Choroid plexus epithelial cell (primary cell): ENCODE measurements around the gene AGFG2.

Experiments used
- DNase-seq: peaks from one replicate; pipeline ENCODE4 v3.0.0-alpha.2; 2010; ENCODE audit warnings: low read depth
- H3K4me3 ChIP-seq: 2 replicates; pipeline ENCODE4 v1.5.1; 2011; ENCODE audit warnings: low read depth, mild to moderate bottlenecking, control low read depth, low read length, moderate library complexity
- CTCF ChIP-seq: conservative IDR thresholded peaks from 2 replicates; pipeline ENCODE4 v1.5.1; 2011; ENCODE audit warnings: low read depth, mild to moderate bottlenecking, control low read depth, inconsistent platforms, low read length, moderate library complexity

AGFG2 gene

GRCh38 chr7:100538654-100539435 is at the start of gene AGFG2:
Gene AGFG2, plus strand, starts transcription at chr7:100539203. Its CDS starts 144 bp downstream, at chr7:100539347.
- DNase-seq: peak; percentile 100
- no peak for TF ChIP-seq CTCF
- peak within 1 kb of the TSS; percentile 78 for H3K4me3 ChIP-seq

GRCh38 chr7:100489824-100490223 is 49.2 kb upstream of the AGFG2 start:
- no peak overlapping the region for H3K4me3 ChIP-seq
- TF ChIP-seq CTCF: no peak
- DNase-seq: peak; percentile 96

GRCh38 chr7:100490483-100491191 is 48.4 kb upstream of the AGFG2 start:
- DNase-seq: no peak
- no peak overlapping the region for H3K4me3 ChIP-seq
- no peak for TF ChIP-seq CTCF

GRCh38 chr7:100491192-100491578 is 47.8 kb upstream of the AGFG2 start:
- TF ChIP-seq CTCF: no peak
- DNase-seq: no peak
- H3K4me3 ChIP-seq: no peak overlapping the region

GRCh38 chr7:100492738-100493475 is 46.1 kb upstream of the AGFG2 start:
- H3K4me3 ChIP-seq: peak overlapping the region; percentile 48
- no peak for DNase-seq
- TF ChIP-seq CTCF: no peak

- peak; percentile 37 for DNase-seq
- peak overlapping the region; percentile 48 for H3K4me3 ChIP-seq
- TF ChIP-seq CTCF: peak; percentile 29
Observed at GRCh38 chr7:100493476-100494264, 45.3 kb upstream of the AGFG2 start.
